HG02840 (cell line): ENCODE results near the gene QRFP.
"Not testable (repeated sequence)": the region's sequence is repeated elsewhere in the genome, so short reads cannot be mapped to it uniquely, and the experiment has no call there.

Source experiments
- ATAC-seq: cut with Tn5 transposase; IDR thresholded peaks from one replicate; pipeline ENCODE4 v1.9.1; 2021; ENCODE audit warnings: mild to moderate bottlenecking, moderate library complexity, moderate number of reproducible peaks; ENCODE audit not compliant: unreplicated experiment, low FRiP score

QRFP gene

DNA sequence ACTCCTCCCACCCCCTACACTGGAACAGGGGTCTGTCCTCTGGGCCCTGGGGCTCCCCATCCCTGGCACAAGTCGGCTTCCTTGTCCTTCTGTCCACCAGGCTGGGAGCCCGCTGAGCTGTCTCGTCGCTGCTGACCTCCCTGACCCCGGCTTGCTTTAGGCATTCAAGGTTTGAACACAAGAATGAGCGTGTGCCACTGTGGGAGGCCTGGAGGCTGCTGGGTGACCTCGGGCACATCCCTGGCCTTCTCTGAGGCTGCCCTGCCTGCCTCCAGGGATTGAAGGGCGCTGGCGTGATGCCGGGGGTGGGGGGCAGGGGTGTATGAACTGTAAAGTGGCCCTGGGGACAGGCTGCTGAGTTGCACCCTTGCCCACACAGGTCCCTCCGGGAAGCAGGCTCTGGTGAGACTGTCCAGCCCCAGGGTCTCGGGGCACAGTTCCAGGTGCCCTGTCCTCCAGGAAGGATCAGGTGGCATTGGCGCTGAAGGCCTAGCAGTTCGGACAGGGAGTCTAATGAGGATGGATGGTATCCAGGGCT is 24.2 kb upstream of the QRFP start:
- ATAC-seq = no peak

DNA sequence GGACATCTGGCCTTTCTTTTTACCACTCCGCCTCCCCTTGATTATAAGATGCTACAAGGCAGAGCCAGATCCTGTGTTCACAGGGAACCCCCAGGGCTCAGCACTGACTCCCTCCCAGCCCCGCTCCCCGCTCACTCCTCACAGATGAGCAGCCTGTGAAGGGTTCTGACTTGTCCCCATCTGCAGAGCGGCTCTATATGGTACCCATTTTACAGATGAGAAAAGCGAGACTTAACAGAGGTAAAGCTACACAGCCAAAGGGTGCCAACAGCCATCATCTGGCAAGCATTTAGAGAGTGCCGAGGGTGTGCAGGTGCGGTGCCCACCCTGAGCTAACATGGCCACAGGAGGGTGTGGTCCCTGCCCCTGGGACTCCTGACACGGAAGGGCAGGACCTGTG is 23.6 kb upstream of the QRFP start:
- no peak for ATAC-seq

DNA sequence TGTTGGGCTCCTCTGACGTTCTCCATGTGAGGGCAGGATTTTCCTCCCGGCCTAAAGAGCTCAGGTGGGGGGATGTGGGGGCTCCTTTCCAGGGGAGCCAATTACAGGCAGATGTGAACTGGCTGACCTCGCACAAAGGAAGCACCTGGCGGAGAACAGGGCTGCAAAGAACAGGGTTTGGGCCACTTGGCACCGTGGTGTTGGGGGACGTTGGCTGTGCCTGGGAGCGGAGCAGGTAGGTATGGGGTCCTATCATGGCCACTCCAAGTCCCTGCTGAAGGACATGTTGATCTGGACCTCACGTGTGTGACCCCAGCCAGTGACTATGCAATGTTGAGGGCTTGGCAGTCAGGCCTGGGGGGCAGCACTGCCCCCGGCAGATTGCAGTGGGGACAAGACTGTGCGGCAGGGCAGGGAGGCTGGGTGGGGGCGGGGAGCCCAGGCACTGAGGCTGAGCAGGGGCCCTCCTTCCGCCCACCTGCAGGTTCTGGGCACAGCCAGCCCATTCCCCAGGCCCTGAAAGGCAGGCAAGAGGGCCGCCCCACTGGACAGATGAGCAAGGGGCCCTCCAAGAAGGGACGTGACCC is 23.0 kb upstream of the QRFP start:
- no peak for ATAC-seq

DNA sequence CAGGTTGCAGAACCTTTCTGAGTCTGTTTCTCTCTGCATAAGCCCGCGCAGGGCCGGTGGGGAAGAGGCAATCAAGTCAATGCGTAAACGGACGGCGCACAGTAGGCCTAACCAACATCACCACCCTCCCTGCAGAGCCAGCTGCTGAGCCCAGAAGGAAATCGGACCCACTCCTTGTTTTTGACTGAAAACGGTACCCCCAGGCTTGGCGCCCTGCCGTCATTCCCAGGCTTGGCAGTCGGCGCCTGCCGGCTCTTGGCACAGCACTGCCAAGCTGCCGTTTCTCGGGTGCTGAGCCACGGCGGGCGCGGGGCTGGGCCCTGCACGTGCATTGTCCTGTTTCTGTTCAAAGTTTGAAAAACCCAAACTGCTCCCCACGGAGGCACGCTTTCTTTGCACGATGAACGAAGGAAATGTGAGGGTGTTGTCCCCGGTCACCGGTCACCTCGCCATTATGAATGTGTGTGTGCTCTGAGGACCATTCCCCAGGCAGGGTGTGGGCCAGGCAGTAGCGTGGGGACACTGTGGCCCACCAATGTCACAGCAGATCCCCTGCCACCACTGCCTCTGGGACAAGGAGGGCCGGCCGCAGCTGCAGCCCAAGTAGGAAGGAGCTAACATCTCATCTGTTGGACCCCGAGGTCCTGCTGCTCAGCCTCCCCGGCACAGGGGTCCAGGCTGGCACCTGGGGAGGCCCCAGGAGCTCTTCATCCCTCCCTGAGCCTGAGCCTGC is 22.4 kb upstream of the QRFP start:
- ATAC-seq = no peak

DNA sequence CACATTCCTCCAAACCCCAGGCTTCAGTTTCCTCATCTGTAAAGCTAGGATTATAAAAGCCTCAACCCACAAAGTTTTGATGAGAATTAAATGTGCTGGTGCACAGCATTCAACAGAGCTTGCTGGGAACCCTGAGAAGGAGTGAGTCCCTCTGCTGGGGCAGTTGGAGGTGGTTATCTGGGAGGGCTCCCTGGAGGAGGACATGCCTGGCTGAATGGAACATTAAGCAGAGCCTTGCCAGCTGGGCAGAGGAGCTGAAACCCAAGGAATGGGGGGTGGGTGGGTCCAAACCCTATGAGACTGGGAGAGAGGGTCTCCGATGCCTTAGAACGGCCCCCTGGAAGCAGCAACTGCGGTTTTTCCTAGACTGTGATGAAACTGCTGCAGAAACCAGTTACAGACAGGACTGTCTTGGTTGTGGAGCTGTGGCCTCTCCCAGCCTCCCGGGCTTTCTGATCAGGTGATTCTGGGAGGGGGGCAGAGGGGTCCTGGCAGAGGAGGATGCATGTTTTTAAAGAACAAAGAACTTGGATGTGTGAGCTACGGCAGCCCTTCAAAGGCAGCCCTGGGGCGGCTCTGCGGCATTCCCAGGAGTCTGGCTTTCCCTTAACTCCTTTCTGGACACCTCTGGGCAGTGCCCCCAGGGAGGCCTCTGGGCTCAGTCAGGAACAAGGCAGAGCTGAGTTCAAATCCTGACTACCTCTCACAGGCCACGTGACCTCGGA is 21.7 kb upstream of the QRFP start:
- ATAC-seq = no peak

DNA sequence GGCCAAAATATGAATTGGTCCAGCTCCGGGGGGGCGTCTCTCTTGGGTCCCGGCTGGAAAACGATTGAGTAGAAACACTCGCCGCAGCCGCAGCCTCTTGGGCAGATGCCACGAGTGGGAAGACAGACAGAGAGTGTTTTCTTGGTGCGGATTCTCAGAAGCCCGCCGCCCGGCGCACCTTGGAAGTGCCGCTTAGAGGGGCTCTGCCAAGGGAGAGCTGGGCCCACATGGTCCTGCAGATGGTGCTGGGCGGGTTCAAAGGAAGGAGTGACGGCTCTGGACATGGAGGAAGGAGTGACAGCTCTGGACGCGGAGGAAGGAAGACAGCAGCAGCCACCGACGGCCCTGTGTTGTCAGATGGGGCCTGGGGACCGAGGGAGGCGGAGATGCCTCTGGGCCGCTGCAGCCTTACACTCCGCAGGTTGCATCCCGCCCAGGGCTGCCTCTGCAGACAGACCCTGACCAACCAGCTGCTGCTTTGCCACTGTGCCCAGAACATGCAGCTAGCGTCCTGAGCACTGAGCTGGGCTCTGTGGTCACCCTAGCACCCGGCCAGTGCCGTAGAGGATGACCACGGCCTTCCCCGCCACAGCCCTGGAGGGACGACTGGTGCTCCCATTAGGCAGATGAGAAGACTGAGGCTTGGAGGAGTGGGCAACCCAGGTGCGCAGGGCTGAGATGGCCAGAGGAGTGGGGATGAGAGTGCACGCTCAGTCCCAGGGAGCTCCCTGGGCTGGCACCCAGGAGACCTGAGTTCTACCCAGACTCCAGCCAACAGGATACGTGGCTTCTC is 20.8 kb upstream of the QRFP start:
- ATAC-seq = no peak

DNA sequence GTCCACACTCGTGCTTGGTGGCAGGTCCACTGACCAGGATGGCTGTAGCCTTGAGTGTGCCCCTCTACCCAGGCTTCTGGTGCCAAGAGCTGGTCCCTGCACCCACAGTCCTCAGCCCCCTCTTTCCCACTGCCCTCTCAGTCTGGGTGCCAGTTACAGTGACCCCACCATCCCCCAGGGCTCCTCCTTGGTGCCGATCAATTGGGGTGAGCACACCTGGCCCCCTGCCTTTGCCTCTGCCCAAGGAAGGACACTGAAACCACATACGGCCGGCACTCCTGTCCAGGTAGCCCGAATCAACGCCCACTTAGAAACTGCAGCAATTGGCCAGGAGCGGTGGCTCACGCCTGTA is 18.5 kb upstream of the QRFP start:
- ATAC-seq = no peak

DNA sequence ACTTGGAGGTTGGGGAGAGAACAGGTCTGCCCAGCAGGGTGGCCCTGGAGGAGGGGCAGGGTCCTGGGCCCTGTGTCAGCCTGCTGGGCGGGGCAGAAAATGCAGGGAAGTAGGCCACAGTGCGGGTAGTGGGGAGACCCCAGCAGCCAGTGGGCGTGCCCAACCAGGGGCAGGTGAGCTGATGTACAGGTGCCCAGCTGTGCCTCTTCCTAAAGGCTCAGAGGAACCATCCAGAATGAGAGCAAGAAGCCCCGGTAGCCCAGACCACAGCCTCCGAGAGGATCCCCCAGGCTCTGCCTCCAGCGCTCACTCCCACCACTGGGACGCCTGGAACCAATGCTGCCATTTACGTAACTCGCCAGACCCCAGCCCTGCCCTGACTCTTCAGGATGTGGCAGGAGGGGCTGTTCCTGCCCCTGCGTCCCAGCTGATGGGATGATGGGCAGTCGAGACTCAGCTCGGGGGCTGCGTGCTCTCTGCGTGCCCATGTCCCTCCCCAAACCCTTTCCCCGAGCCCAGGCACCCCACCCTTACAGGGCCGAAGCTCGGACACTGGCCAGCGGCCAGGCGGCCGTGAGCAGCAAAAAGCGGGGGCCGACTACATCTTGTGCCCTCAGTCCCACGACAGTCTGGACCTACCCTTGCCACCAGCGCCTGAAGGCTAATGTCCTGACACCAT is 17.9 kb upstream of the QRFP start:
- no peak for ATAC-seq

DNA sequence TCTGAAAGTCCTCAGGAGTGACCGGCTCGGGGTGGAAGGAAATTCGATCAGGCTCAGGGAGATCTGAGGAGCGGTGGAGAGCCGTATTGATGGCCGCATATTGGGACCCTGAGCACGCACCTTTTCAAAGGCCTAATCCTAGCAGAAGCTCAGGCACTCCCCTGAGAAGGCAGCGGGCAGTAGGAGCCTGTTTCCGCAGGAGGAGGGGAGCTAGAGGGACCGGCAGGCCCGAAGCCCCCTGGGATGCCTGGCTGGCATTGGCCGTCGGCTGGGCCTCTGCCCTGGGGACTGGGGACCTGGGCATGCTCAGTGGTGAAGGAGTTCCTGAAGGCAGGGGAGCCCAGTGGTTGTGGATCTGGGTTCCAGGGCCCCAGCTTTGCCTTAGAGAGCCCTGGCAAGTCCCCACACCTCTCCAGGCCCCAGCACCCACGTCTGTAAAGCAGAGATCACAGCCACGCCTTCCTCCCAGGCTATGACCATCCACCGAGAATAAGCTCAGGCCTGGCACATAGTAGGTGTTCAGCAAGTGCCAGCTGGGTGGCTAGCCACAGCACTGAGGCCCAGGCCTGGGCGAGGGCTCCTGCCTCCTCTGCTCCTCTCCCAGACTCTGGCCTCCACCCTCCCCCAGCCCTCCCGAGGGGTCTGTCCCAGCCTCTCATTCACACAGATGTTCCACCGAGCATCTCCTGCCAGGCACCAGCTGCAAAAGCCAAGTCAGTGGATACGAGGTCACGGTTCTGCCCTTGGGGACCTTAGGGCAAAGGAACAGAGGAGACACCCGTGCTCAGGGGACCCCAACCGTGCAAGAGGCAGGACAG is 17.2 kb upstream of the QRFP start:
- ATAC-seq = no peak

DNA sequence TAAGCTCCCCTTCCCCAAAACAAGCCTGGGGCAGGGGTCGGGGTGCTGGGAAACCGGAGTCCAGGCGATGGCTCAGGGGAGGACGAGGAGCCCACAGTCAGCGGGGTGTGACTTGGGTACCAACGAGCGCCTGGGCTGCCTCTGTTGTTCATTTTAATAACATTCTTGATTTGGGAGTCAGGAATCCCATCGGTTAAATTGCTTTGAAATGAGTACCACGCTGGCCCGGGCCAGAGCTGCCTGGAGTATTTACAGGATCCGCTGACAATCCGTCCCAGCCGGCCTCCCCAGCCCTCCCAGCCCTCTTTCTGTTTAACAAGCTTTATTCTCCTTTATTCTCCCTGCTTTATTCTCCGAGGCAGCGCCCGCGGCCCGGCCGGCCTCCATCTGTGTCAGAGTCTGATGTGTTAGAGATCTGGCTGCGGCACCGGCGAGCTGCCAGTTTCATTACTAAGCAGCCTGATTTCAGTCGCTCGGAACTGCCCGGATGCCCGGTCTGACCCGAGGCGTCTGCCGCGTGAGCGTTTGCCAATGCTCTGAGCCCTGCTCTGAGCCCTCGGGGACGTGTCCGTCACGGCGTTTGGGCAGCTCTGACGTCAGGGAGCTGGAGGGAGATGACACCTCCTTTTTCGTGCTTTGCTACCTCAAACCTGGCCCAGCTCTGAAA is 16.5 kb upstream of the QRFP start:
- no peak for ATAC-seq

DNA sequence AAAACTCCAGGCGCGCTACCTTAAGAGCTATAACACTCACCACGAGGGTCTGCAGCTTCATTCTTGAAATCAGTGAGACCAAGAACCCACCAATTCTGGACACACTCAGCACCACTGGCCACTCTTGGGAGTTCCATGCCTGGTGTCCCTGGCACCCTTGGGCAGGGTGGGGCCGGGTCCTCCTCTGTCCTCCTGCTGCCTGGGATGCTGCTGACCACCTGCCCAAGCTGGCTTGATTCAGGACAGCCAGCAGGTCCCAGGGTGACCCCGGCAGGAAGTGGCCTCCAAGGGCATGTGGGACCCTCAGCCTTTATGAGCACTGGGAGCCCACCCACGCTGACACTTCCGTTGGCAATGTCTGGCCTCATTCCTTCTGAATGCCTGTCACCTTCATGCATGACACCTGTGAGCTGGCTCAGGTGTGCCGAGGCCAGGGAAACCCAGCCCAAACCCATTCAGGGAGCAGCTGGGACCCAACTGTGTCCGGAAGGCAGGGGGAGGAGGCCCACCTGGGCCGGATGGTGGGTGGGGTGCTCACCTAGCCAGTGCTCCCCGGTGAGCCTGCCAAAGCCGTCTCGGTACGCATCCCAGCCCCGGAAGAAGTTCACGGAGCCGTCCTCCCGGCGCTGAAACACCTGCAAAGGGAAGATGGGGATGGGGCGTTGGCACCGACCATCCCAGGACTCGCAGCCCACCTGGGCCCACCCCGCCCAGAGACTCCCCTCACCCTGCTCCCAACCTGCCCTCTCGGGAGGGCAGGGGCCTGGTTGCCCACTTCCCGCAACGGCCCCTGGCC is 14.8 kb upstream of the QRFP start:
- no peak for ATAC-seq

DNA sequence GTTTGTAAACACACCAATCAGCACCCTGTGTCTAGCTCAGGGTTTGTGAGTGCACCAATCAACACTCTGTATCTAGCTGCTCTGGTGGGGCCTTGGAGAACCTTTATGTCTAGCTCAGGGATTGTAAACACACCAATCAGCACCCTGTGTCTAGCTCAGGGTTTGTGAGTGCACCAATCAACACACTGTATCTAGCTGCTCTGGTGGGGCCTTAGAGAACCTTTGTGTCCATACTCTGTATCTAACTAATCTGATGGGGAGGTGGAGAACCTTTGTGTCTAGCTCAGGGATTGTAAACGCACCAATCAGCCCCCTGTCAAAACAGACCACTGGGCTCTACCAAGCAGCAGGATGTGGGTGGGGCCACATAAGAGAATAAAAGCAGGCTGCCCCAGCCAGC is 14.1 kb upstream of the QRFP start:
- ATAC-seq = not testable (repeated sequence)

DNA sequence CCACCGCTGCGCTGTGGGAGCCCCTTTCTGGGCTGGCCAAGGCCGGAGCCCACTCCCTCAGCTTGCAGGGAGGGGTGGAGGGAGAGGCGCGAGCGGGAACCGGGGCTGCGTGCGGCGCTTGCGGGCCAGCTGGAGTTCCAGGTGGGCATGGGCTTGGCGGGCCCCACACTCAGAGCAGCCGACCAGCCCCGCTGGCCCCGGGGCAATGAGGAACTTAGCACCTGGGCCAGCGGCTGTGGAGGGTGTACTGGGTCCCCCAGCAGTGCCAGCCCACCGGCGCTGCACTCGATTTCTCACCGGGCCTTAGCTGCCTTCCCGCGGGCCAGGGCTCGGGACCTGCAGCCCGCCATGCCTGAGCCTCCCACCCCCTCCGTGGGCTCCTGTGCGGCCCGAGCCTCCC is 13.4 kb upstream of the QRFP start:
- ATAC-seq = not testable (repeated sequence)

DNA sequence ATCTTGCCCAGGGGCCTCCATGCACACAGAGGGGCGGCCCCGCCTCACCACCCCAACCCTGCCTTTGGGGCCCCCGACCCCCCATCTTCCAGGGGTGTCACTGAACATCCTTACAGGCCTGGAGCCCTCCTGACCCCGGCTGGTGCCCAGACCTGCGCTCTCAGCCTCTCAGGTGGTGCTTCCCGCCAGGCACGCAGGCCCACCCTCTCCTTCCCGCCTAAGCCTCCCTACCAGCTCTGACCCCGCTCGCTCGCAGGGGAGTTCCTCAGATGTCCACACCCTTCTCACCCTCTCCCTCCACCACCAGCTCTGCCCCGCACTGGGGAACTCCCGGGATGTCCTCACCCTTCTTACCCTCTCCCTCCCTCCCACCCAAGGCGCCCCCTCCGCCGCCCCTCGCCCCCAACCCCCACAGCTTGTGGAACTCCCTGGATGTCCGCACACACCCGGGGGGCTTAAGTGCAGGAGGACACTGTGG is 12.3 kb upstream of the QRFP start:
- no peak for ATAC-seq

DNA sequence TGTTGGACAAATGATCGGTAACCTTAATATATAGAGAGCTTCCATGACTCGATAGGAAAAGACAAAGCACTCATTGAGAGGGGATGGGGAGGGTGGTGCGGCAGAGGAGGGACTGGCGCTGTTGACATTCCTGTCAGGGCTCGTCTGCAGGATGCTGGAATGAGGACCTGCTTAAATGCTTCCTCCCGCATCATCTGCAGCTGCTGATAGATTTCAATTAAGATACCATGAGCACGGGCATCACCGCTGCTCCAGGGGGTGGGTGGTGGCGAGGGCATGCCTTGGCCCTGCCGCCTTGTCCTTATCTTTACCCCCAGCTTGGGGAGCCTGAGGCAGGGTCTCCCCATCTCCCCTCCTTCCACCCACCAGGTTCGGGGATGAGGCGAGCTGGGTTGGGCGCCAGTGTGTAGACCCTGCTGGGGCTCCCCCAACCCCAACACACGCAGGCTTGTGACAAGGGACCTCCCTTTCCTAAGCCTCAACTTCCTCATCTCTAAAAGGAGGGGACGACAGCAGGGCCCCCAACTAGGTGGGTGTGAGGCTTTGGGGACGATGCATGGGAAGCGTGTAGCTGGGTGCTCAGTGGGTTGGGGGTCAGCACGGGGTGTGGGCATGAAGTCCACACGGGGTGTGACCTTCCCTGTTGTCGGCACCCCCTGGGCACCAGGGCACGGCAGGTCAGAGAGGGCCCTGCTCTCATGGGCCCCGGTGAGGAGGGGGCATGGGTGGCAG is 11.7 kb upstream of the QRFP start:
- no peak for ATAC-seq

DNA sequence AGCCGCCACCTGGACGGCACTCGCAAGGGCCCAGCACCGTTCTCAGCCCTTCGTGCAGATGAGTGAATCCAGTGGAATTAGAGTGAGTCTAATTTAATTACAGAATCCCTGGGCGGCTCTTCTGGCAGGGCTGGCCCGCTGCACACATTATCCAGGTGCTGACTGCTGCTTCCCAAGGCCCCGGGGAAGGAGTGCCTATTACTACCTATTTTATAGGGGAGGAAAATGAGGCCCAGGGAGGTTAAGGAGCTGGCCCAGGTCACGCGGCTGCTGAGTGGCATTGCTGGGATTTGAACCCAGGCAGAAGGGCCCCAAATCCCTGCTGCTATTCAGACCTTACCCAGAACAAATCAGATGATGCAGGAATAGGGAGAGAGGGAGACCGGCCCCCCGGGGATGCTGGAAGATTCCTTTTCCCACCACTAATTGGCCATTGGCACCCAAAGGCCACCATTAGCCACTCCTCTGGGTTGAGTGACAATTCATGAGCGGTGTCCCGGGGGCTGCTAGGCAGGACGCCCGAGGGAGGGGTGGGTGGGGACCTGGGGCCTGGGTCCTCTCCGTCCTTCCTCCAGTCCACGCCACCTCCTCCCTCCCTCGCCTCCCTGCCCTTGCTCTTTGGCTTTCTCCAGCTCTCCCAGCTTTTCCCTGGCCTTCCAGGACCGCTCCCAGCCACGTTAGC is 10.3 kb upstream of the QRFP start:
- no peak for ATAC-seq
